ENCODE data around the gene DIS3L. TPM values are rescaled to one million over a fixed set of nuclear protein-coding genes. Genes with fewer than 3 reads are reported as not detected.

DIS3L gene
- total RNA-seq, 1 donor: 40.5 TPM

GRCh38 chr15:66251065-66251789 is 42.1 kb upstream of the DIS3L start:
- Histone ChIP-seq H4K20me1 (ENCODE audit: insufficient read depth, low read length) (peaks cover 2% of the 10 kb centered on the region), H3K27me3 (ENCODE audit: insufficient read depth, low read length) (peaks cover 74% of the 10 kb centered on the region), H3K4me2 (ENCODE audit: insufficient read depth, low read length) (no peak overlapping the region), H3K36me3 (ENCODE audit: insufficient read depth, low read length) (no peaks in the 10 kb centered on the region), H3K9me3 (ENCODE audit: low read depth, low read length) (no peaks in the 10 kb centered on the region), H3K79me2 (ENCODE audit: insufficient read depth, low read length) (no peaks in the 10 kb centered on the region), H3K27ac (ENCODE audit: low read depth, low read length) (no peak overlapping the region), H3K4me3 (ENCODE audit: insufficient read depth, low read length) (no peak overlapping the region), H2AFZ (ENCODE audit: low read length) (no peak overlapping the region), H3K4me1 (ENCODE audit: insufficient read depth, low read length) (peaks cover 13% of the 10 kb centered on the region)
- no peak for TF ChIP-seq CTCF (IDR thresholded peaks at IDR 0.05; ENCODE audit: extremely low read depth, low read depth, low read length)
- DNase-seq (ENCODE audit: insufficient read length, low spot score, missing footprints): peak; percentile 86

- peak; percentile 97 for DNase-seq (ENCODE audit: insufficient read length, low spot score, missing footprints)
- H3K27me3 ChIP-seq (ENCODE audit: insufficient read depth, low read length): peaks cover 82% of the 10 kb centered on the region
- H3K36me3 ChIP-seq (ENCODE audit: insufficient read depth, low read length): no peaks in the 10 kb centered on the region
- H3K4me1 ChIP-seq (ENCODE audit: insufficient read depth, low read length): peaks cover 13% of the 10 kb centered on the region
- H2AFZ ChIP-seq (ENCODE audit: low read length): peak overlapping the region; percentile 80
- H3K79me2 ChIP-seq (ENCODE audit: insufficient read depth, low read length): no peaks in the 10 kb centered on the region
- peak overlapping the region; percentile 66 for H3K4me3 ChIP-seq (ENCODE audit: insufficient read depth, low read length)
- peaks cover 2% of the 10 kb centered on the region for H4K20me1 ChIP-seq (ENCODE audit: insufficient read depth, low read length)
- H3K9me3 ChIP-seq (ENCODE audit: low read depth, low read length): no peaks in the 10 kb centered on the region
- TF ChIP-seq CTCF (IDR thresholded peaks at IDR 0.05; ENCODE audit: extremely low read depth, low read depth, low read length): peak; percentile 57
- H3K27ac ChIP-seq (ENCODE audit: low read depth, low read length): no peak overlapping the region
- peak overlapping the region; percentile 91 for H3K4me2 ChIP-seq (ENCODE audit: insufficient read depth, low read length)
Measured at GRCh38 chr15:66251790-66252684, 41.3 kb upstream of the DIS3L start.

- TF ChIP-seq CTCF (IDR thresholded peaks at IDR 0.05; ENCODE audit: extremely low read depth, low read depth, low read length): no peak
- Histone ChIP-seq H3K79me2 (ENCODE audit: insufficient read depth, low read length) (no peaks in the 10 kb centered on the region), H3K4me2 (ENCODE audit: insufficient read depth, low read length) (peak overlapping the region; percentile 91), H3K27me3 (ENCODE audit: insufficient read depth, low read length) (peaks cover 86% of the 10 kb centered on the region), H4K20me1 (ENCODE audit: insufficient read depth, low read length) (peaks cover 2% of the 10 kb centered on the region), H3K4me1 (ENCODE audit: insufficient read depth, low read length) (peaks cover 13% of the 10 kb centered on the region), H3K36me3 (ENCODE audit: insufficient read depth, low read length) (no peaks in the 10 kb centered on the region), H3K27ac (ENCODE audit: low read depth, low read length) (no peak overlapping the region), H2AFZ (ENCODE audit: low read length) (peak overlapping the region; percentile 80), H3K4me3 (ENCODE audit: insufficient read depth, low read length) (peak overlapping the region; percentile 66), H3K9me3 (ENCODE audit: low read depth, low read length) (no peaks in the 10 kb centered on the region)
- DNase-seq (ENCODE audit: insufficient read length, low spot score, missing footprints): peak; percentile 92
Measured at GRCh38 chr15:66252685-66253417, 40.5 kb upstream of the DIS3L start.

All from osteoblast (primary cell).